Skin epidermis (tissue), 12 donors: ENCODE results near the gene CDKN1A.

Source experiments
- H3K27ac ChIP-seq, 21 experiments: fragments of 200-600 bp; sonication (generic) in 11 of 21; one replicate each; pipeline ENCODE4 v1.5.0; 2020; ENCODE audit warnings: mild to moderate bottlenecking in 3 of 21, inconsistent platforms in 2 of 21, moderate library complexity in 2 of 21
- H3K4me3 ChIP-seq, 7 experiments: fragments of 200-600 bp; sonication (generic) in 2 of 7; one replicate each; pipeline ENCODE4 v1.5.0; 2020; ENCODE audit warnings: inconsistent platforms in 2 of 7, mild to moderate bottlenecking in 2 of 7, moderate library complexity in 1 of 7

Gene CDKN1A

GRCh38 chr6:36676141-36677058 lies 2.1 kb upstream of the CDKN1A start:
- Histone ChIP-seq H3K27ac (peak overlapping the region in 20 of 21 experiments; percentile 43 to 99 (median 96)), H3K4me3 (peak overlapping the region in 1 of 7 experiments; percentile 11)

- Histone ChIP-seq H3K4me3 (peak overlapping the region in 1 of 7 experiments; percentile 76), H3K27ac (peak overlapping the region in 20 of 21 experiments; percentile 43 to 99 (median 96))
Measured at GRCh38 chr6:36677059-36677749, 1.3 kb upstream of the CDKN1A start.

DNA sequence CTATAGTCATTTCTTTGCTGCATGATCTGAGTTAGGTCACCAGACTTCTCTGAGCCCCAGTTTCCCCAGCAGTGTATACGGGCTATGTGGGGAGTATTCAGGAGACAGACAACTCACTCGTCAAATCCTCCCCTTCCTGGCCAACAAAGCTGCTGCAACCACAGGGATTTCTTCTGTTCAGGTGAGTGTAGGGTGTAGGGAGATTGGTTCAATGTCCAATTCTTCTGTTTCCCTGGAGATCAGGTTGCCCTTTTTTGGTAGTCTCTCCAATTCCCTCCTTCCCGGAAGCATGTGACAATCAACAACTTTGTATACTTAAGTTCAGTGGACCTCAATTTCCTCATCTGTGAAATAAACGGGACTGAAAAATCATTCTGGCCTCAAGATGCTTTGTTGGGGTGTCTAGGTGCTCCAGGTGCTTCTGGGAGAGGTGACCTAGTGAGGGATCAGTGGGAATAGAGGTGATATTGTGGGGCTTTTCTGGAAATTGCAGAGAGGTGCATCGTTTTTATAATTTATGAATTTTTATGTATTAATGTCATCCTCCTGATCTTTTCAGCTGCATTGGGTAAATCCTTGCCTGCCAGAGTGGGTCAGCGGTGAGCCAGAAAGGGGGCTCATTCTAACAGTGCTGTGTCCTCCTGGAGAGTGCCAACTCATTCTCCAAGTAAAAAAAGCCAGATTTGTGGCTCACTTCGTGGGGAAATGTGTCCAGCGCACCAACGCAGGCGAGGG lies 594 bp upstream of the CDKN1A start:
- Histone ChIP-seq H3K27ac (peak overlapping the region in 20 of 21 experiments; percentile 43 to 99 (median 96)), H3K4me3 (peak overlapping the region; percentile 55 to 90 (median 76))

DNA sequence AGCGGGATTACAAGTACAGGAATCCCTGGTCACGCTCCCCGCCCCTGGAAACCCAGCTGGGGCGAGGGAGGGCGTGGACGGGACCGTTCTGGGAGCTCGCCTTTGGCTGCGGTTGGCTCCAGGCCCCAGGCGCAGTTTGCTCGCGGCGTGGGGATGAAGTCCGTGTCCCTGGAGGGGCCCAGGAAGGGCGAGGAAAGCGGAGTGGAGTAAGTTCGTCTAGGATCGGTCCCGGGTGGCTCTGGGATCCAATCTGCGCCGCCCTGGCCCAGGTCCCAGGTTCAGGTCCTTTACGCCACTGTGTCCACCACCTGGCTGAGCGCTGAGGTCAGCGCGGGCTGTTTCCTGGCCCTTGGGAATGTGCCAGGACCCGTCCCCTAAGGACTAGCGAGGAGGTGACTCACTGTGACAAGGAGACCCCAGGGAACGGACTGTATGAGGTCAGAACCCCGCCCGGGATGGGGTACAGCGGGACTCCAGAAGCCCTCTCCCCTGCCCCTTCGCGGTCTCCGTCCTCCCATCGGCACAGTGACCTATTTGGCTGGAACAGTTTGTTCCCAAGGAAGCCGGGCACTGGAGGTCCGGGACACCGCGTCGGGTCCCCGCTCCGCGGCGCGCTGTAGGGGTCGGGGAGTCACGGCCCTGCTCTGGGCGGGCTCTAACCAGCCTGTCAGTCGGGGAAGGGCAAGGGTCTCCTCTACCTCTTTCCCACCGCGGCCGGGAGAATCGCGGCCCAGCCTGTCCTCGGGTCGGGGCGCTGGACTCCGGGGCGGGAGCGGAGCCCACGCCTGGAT lies 724 bp downstream of the CDKN1A start:
- H3K4me3 ChIP-seq, result peak overlapping the region; percentile 55 to 90 (median 76)
- peak overlapping the region; percentile 77 to 99 (median 96) for H3K27ac ChIP-seq

- peak overlapping the region; percentile 23 to 97 (median 77) for H3K27ac ChIP-seq
- peak overlapping the region in 2 of 7 experiments; percentile 72 to 76 for H3K4me3 ChIP-seq
Measured at GRCh38 chr6:36682328-36683144, 4.0 kb downstream of the CDKN1A start.

DNA sequence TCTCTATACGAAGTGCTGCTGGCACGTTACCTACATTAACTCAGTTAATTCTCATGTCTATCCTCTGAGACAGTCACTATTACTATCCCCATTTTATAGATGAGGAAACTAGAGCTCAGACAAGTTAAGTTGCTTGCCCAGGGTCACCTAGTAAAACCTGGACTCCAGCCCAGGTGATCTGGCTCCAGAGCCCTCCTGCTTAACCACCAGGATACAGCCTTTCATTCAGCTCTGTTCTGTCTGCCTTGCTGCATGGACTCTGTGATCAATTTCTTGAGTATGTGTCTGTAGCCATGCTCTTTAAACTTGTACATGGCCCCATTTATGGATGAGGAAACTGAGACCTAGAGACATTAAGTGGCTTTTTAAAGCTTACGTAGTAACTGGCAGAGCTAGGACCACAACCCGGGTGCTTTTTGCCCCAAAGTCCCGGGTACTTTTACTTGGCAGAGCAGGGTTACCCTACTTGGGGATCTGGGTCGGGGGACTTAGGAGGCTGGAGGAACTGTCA lies 4.7 kb downstream of the CDKN1A start:
- peak overlapping the region in 20 of 21 experiments; percentile 24 to 97 (median 78) for H3K27ac ChIP-seq

DNA sequence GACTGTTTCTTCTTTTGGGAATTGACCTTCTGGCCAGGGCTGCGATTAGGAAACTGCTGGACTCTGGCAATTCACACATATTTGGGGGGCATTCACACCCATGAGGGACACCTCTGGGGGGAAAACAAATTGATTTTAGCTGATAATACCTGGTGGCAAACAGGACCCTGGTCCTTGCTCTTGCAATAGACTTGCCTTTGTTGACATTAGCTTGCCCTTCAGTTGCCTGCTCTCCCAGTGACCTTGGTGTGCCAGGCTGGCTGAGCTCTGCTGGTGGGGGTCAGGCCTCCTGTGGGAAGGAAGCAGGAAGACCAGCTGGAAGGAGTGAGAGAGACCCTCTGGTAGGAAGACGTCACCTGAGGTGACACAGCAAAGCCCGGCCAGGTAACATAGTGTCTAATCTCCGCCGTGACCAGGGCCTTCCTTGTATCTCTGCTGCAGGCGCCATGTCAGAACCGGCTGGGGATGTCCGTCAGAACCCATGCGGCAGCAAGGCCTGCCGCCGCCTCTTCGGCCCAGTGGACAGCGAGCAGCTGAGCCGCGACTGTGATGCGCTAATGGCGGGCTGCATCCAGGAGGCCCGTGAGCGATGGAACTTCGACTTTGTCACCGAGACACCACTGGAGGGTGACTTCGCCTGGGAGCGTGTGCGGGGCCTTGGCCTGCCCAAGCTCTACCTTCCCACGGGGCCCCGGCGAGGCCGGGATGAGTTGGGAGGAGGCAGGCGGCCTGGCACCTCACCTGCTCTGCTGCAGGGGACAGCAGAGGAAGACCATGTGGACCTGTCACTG lies 5.3 kb downstream of the CDKN1A start:
- Histone ChIP-seq H3K27ac (peak overlapping the region in 16 of 21 experiments; percentile 24 to 97 (median 80)), H3K4me3 (no peak overlapping the region)

More for the DNA sequence above, 4.7 kb downstream of the CDKN1A start:
- H3K4me3 ChIP-seq, result no peak overlapping the region

DNA sequence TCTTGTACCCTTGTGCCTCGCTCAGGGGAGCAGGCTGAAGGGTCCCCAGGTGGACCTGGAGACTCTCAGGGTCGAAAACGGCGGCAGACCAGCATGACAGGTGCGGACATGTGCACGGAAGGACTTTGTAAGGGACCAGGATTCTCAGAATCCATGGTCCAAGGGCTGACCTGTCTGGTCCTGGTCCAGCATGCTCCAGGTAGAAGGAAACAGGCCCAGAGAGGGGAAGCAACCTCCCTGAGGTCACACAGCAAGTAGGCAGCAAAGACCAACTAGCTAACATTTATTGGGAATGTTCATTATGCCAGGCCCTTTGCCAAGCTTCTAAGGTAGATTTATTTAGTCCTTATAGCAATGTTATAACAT lies 5.9 kb downstream of the CDKN1A start:
- peak overlapping the region in 3 of 21 experiments; percentile 10 to 96 (median 96) for H3K27ac ChIP-seq
- no peak overlapping the region for H3K4me3 ChIP-seq

- peak overlapping the region in 9 of 21 experiments; percentile 10 to 36 (median 29) for H3K27ac ChIP-seq
- no peak overlapping the region for H3K4me3 ChIP-seq
Measured at GRCh38 chr6:36685166-36685924, 6.8 kb downstream of the CDKN1A start.

GRCh38 chr6:36685926-36686667 lies 7.6 kb downstream of the CDKN1A start:
- H3K27ac ChIP-seq, result peak overlapping the region in 9 of 21 experiments; percentile 7 to 37 (median 22)
- no peak overlapping the region for H3K4me3 ChIP-seq

GRCh38 chr6:36686668-36687513 lies 8.4 kb downstream of the CDKN1A start:
- no peak overlapping the region for H3K4me3 ChIP-seq
- peak overlapping the region in 5 of 21 experiments; percentile 7 to 37 (median 22) for H3K27ac ChIP-seq

GRCh38 chr6:36688063-36688738 lies 9.7 kb downstream of the CDKN1A start:
- H3K4me3 ChIP-seq, result no peak overlapping the region
- no peak overlapping the region for H3K27ac ChIP-seq

- Histone ChIP-seq H3K4me3 (no peak overlapping the region), H3K27ac (no peak overlapping the region)
Measured at GRCh38 chr6:36688739-36689075, 10.2 kb downstream of the CDKN1A start.

DNA sequence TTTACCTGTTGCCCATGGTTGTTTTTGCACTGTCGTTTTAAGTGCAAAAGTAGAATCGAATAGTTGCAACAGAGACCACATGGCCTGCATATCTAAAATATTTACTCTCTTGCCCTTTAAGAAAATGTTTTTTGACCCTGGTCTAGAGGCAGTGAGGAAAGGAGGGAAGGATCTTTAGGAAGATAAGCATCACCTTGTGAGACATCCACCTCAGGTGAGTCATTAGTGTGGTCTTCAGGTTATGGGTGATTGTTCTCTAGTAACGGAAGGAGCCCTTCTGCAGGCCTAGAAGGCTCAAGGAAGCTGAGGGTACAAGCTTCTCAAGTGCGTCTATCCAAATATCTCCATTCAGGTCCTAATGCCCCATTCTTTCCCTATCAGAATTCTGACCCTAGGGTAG lies 12.5 kb downstream of the CDKN1A start:
- H3K27ac ChIP-seq, result peak overlapping the region in 1 of 21 experiments; percentile 10
- H3K4me3 ChIP-seq, result no peak overlapping the region
